Thyroid gland (tissue), 4 donors: ENCODE results near the gene NUDCD3.

Experiments used
- CTCF ChIP-seq, 6 experiments: fragments of 200-600 bp in 3 of 6; fragments of 450-650 bp in 3 of 6; sonication (generic) in 3 of 6; IDR thresholded peaks; one replicate each; pipeline ENCODE4 v1.5.1; 2016 to 2019; ENCODE audit warnings: antibody characterized with exemption in 6 of 6, mild to moderate bottlenecking in 2 of 6, inconsistent platforms in 1 of 6, moderate library complexity in 1 of 6
- POLR2A ChIP-seq, 2 donors: fragments of 450-650 bp; IDR thresholded peaks; one replicate each; pipeline ENCODE4 v1.6.1; 2017; ENCODE audit warnings: antibody characterized with exemption in 2 of 2, mild to moderate bottlenecking in 2 of 2, moderate library complexity in 1 of 2

GRCh38 chr7:44333911-44334733 lies 156.3 kb downstream of the NUDCD3 start:
- TF ChIP-seq CTCF (IDR thresholded peaks at IDR 0.05): no peak
- no peak for TF ChIP-seq POLR2A (IDR thresholded peaks at IDR 0.05)
